ENCODE results near the gene HPCAL1.

HPCAL1 gene

DNA sequence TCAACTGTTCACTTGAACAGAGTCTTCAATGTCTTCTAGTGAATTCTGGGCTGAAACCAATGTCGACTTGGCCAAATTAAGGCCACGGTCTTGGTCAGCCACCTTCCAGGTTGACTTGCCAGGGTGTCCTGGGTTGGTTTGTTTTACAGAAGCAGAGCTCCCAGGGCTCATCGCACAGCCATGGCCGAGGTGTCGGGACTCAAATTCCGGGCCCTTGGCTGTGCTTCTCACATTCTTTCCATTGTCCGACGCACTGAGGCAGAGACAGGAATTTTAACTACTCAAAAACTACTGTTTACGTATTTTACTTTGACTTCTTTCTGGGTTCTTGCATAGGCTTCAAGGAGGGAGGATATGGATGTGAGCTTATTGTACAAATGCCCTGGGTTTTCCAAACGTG is 51.7 kb downstream of the HPCAL1 start:
- DNase-seq (ENCODE audit: low read depth, low spot score), result no peak

DNA sequence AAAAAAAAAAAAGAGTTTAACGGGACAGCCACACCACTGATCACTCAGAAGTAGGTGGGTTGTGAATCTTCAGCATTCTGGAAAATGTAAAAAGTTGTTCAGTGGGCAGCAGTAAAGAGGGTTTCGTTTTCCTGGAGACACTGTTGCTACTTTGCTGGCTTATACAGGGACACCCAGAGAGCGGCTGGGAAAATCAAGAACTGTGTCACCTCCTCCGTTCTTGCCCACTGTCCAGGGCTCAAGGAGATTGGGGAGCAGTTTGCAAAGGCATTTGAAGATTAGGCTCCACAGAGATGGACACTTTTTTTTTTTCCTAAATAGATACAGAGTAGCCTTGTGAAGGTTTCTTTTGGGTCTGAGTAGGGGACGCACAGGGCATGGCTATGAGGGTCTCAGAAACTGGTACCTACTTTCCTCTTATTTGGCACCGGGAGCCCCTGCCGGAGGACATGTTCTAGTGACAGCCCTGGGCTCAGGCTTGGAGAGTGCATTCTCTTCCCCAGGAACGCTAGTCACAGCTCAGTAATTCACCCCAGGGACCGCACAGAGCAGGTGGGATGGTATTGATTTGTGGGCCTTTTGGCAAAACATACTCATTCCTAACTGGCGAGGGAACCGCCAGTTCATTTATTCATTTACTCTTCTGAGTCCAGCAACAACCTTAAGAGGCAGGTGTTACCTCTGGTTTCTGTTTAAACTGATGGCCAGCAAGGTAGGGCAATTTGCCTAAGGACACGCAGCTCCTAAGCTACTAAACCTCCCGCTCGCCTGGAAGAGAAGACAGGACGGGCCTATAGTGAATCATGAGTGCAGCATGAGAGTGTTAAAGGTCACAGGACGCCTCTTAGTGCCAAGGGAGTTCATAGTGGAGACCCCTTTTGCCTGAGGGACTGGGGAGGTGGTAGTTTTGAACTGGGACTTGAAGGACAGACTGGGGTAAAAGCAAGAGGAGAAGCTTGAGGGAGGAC is 53.1 kb downstream of the HPCAL1 start:
- DNase-seq (ENCODE audit: low read depth, low spot score), result no peak

DNA sequence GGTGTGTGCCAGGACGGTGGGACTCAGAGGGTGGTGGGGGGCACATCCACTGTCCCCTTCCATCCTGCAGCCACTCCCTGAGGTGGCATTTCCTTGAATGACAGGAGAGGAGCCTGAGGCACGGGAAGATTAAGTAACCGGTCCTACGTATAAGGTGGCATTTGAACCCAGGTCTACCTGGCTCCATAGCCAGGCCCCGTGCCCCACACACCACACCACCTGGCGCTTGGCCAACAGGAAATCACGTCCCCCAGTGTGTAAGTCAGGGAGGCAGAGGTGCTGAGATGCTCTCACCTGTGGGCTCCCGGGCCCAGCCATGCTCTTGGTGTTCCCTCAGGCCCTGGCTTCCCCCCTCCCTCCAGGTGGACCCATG is 53.7 kb downstream of the HPCAL1 start:
- no peak for DNase-seq (ENCODE audit: low read depth, low spot score)

DNA sequence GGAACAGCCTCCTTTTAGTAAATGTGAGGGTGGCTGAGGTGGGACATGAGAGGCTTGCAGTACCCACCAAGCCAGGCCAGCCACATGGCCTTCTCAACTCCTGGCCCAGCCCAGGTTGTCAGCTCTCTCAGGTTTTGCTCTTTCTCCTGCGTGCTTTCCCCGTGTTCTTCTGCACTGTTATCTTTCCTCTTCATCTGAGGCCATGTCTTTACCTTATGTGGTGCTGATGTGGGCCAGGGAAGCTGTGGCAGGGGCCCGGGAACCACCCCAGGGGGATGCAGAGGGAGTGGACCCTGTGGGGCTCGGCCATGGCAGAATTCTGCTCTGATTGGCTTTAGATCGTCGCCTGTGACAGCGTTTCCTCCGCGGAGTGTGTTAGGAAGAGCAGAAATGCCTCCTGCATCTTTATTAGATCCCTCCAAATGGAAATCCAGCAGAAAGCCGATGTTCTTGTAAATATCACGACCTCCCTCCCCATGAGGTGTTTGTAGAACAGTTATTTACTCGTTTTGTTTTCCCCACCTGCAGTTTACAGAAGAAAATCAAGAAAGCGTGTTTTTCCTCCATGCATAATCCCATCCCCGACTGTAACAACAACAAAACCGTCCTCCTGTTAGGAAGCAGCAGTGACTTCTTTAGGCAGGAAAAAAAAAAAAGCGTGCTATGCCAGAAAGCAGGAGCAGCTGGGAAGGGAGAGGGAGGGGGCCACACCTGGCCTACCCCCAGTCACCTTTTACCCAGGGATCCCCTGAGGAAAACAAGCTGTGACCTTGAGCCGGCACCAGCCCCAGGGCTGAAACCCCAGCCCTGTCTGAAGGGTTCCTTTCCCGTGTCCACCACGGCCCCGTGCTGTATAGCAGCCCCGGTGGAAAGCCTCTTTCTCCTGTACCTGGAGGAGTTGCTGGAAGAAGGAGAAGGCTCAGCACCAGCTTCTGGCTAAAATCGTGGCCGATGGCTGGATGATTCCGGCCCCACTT is 54.8 kb downstream of the HPCAL1 start:
- no peak for DNase-seq (ENCODE audit: low read depth, low spot score)

DNA sequence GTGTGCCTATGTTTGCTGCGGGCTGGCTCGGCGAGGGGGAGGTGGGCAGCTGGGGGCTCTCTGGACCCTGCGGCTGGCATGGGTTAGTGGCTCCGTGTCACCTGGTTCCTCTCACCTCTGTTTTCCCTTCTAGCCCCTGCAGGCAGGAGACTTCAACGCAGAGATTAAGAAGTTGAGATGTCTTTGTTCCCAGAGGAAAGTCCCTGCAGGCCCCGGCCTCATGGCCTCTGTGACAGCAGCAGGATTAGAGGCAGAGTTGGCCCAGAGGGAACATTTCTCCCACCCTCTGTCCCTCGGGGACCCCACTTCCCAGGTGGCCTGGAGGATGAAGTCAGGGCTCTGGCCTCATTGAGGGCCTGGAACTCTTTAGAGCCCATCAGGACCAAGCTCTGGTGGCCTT is 56.5 kb downstream of the HPCAL1 start:
- DNase-seq (ENCODE audit: low read depth, low spot score), result no peak

DNA sequence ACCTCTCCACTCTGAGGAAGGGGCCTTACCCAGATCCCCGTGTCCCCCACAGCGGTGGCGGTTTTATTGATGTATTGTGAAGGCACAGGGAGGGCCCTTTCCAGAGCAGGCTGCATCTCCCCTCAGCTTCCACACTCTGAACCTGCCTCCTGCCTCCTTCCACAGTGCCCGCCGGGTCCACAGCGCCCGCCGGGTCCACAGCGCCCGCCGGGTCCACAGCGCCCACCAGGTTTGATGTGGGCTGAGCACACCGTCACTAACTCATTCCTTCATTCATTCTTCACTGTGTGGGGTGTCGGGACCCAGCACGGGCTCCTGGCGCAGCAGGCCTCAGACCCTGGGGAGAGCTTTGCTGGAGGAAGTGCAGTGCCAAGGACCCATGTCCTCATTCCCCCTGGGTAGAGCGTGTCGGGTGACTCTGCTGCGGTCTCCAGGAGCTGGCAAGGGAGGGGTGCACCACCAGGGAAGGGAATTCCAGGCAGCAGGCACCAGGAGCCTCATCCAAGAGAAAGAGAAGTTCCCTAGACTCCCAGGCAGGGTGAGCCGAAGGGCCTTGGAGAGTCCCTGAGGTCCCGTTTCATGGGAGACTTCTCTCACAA is 57.1 kb downstream of the HPCAL1 start:
- no peak for DNase-seq (ENCODE audit: low read depth, low spot score)

DNA sequence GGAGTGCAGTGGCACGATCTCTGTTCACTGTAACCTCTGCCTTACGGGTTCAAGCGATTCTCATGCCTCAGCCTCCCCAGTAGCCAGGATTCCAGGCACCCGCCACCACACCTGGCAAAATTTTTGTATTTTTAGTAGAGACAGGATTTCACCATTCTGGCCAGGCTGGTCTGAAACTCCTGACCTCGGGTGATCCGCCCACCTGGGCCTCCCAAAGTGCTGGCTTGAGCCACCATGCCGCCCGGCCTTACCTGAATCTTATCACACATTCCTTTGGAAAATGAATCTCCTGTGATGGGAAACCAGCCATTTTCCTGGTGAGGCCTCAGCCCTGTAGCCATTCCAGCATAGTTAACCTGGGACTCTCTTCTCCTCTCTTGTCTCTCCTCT is 57.8 kb downstream of the HPCAL1 start:
- no peak for DNase-seq (ENCODE audit: low read depth, low spot score)

DNA sequence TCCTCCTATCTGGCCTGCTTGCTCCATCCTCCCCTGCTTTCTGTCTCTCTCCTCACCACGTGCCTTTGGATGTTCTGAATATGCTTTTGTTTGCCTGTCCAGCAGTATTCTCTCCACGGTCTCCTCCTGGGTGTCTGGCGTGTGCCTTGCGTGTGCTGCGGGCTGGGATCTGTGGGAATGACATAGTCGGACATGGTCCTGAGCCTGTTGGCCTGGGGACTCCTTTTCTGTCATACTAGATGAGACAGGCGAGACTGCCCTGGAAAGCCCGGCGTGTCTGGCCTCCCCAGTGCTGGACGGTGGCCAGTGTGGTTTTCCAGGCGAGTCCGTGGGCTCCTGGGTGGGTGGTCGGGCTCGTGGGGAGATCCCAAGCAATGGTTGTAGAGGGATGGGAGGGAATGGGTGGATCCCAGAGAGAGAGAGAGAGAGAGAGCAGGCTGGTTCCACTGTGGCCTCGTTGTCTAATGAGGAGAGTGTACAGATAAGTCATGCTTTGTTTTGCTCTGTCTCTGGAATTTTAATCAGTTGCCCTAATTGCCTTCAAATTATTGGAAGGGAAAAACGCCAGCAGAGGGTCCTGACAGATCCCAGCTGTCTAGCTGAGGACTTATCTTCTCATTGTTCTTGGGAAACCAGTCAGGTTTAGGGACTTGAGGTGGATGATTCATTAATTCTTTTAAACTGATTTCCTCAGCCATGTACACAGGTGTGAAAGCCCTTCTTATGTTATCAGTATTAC is 58.3 kb downstream of the HPCAL1 start:
- DNase-seq (ENCODE audit: low read depth, low spot score), result no peak

DNA sequence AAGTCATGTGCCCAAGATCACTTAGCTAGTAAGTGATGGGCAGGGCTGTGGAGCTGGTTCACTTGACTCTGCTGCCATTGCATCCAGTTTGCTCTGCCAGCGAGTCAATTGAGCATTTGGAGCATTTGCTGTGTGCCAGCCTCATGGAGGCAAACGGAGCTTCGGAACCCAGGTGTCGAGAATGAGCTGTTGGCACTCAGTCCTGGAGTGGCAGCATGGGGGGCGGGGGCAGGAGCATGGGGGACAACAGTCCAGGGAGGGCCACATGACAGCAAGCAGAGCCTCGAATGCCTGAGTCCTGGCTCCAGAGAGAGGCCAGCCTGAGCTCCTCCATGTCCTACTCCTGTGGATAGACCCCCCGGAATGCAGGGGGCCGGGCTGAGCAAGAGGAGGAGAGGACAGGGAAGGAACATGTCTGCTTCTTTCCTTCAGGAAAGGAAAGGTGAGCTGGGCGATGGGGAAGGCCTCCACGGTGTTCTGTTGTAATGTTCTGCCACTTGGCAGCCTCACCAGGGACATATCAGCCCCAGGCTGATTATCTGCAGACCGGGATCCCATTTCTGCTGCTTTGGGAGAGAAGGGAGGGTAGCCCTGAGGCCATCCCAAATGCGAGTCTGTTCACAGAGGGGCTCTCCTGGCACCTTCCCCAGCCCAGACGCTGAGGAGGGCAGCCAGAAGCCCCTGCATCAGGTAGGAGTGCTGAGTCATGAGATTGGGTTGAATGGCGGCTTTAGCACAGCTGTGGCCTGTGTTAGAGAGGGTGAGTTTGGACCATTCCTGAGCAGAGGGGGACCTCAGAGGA is 59.6 kb downstream of the HPCAL1 start:
- no peak for DNase-seq (ENCODE audit: low read depth, low spot score)

DNA sequence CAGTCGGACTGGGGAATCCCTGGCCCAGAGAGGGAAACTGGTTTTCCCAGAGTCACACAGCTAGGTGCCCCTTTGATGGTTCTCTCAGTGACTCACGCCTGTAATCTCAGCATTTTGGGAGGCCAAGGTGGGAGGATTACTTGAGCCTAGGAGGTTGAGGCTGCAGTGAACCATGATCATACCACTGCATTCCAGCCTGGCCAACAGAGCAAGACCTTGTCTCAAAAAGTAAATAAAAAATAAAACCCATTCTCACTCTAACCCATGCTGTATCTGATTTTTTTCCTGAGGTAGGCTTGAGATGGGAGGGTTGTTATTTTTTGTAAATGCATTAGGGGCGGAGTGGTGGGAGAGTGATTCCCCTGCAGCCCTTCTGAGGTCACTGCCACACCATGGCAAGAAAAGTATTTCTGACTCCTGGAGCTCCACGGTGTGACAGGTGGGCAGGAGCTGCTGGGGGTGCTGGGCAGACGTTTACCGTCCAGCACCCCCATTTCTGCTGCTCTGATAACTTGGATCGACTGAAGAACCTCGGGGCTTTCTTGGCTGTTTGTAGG is 60.3 kb downstream of the HPCAL1 start:
- DNase-seq (ENCODE audit: low read depth, low spot score), result no peak

DNA sequence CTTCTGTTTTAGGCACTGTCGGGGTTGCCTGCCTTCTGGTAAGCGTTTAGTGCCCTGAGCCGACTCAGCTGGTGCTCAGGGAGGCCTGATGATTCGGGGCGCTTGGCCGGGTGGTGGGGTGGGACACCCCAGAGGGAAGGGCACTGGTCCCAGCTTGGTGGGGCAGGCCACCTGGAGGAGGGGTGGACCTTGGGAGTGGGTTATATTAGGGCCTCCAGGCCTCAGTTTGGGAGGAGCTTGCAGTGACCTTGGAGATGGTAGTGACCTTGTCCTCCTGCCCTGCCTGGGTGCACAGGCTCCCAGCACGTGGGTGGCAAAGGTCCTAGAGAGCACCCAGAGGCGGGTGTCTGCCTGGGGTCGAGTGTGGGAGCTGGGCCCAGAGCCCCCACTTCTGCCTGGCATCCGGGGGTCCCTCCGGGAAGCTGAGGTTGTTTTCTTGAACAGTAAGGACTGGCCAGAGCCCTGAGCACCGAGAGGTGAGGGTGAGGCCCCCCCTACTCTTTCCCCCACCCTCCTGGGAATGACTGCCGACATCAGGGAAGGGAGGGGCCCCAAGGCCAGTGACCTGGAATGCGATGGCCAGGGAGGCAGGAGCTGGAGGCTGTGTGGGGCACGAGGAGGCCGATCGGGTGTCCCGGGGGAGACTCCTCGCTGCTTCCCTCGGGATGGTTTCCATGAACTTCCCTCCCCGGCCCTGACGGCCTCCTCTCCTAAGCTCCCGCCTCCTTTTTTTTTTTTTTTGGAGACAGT is 61.3 kb downstream of the HPCAL1 start:
- DNase-seq (ENCODE audit: low read depth, low spot score), result no peak

DNA sequence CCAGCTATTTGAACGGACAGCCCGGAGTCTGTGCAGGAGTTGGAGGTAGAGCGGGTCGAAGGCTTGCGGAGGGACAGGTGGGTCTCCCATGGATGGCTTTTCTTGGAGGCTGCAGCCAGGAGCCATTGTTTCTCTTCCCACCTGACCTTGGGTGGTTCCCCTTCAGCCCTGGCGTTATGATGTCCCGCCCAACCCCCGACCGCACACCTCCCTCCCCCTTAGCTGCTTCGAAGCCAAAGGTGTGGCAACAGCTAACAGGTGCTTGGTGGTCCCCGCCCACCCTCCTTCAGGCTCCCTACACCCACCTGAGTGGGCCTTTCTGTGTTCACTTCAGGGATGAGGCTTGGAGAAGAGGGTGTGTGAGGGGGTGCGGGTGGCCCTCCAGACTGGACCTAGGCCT is 62.7 kb downstream of the HPCAL1 start:
- DNase-seq (ENCODE audit: low read depth, low spot score), result no peak

DNA sequence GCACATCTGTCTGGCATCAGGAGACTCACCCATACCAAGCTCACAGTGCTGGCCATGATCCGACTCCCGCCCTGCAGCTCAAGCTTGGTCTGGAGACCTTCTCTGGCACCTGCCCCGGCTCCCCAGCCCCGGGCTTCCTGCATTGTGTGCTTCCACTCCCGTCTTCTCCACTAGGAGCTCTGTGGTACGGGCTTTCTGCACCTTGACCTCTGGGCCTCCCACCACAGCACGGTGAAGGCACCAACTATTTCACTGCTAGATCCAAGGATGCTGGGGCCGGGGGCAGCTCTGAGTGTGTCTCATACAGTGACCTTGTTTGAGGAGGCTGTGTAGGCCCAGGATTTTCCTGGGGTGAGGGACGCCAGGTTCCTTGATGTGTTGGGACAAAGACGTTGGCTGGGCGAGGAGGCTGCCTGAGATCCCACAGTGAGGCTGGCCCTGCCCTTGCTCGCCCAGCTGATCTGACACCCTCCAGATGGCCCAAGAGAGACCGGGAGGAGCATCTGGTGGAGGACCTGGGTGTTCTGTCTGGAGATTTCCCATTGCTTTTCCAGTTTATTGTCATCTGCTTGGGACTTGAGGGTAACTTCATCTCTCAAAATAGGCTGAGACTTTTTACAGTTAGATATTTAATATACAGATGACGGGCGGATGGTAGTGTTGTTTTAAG is 64.0 kb downstream of the HPCAL1 start:
- DNase-seq (ENCODE audit: low read depth, low spot score), result no peak

DNA sequence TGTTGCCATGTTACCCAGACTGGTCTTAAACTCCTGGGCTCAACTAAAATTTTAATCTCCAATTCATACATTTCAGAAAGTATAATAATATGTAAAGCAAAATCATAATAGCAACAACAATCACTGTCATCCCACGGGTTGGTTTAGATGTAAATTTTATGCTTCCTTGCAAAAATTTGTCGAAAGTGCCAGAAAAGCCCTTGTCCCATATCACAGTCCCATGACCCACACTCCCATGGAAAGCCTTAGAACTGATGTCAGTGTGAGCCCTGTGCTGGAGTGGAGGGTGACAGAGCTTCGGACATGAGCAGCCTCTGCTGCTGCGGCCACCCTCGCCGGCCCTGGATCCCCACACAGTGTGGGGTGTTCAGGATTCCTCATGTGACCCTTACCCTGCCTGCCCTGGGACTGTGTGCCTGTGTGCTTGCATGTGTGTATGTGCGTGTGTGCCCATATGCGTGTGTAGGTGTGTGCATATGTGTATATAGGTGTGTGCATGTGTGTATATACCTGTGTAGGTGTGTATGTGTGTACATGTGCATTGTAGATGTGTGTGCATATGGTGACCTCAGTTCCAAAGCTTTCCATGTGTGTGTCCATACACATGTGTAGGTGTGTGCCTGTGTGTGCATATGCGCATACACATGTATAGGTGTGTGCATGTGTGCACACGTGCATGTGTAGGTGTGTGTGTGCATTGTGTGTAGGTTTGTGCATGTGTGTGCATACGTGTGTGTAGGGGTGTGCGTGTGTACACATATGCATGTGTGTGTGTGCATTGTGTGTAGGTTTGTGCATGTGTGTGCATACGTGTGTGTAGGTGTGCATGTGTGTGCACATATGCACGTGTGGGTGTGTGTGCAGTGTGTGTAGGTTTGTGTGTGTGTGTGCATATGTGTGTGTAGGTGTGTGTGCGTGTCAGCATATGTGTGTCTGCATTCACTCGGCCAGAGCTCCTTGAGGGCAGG is 65.1 kb downstream of the HPCAL1 start:
- no peak for DNase-seq (ENCODE audit: low read depth, low spot score)

DNA sequence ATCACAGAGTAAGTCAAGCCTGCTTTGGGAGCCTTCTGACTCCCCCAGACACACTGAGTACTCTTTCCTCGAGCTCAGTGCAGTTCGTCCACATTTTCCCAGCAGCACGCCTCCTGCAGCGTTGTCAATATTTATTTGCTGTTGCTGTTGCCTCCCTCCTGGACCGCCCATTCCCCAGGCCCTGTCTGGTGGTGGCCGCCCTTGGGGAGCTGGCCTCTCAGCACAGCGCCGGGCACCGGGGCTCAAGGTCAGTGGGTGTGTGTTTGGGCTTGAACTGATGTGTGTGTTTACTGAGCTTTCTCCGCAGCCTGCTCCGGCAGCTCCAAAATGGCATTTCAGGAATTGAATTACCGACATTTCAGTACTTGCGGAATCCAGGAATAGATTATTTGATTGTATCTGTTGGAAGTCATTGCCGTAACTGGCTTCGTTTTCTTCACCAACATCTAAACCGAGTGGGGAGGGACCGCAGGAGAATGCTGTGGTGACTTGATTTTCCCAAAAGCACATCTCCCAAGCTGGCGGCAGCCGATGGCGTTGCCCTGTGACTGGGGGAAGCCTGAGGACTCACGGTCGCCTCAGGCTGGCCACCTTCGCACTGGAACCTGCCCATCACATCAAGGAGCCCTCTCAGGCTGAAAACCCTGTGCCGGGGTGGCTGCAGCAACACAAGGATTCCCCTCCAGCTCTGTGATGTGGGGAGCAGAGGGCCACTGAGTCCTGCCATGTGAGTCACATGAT is 66.0 kb downstream of the HPCAL1 start:
- no peak for DNase-seq (ENCODE audit: low read depth, low spot score)

DNA sequence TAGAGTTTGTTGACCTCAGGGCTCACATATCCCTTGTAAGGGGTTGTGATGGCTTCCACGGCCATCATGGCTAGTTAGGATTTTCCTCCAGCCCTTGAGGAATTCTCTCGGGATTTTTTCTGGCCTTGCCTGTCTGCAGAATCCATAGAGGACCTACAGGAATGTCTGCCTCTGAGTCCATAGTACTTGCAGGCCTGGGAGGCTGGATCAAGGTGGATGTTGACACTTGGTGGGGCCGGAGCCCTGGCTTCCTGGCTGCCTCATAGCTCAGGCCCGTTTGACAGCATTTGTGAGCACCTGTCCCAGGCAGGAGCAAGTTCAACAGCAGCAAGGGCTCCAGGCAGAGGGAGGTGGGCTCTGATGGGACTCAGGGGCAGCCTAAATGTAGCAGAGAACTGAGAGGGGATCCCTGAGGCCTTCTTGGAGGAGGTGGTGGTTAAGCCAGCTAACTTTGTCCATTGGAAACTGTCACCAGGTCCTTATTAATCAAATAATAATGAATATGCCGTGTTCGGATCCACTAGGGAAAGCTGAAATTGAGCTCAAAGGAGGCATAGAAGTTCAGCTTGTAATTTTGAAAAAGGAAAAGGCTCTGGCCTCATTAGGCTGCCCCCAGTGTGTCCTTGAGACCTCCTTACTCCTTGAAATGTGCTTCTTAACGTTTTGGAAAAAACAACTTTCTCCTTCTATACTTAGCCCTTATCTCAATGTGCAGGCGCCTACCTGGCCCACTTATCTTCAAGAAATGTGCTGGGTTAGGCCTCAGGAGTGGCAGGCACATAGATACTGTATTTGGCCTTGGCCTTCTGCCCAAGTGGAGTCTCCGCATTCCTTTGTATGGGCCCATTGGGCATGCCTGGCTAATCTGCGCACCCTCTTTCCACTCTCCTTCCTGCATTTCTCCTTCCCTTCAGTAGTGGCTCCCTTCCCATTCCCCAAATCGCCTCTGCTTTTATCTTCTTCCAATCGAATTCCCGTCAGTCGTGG is 66.9 kb downstream of the HPCAL1 start:
- DNase-seq (ENCODE audit: low read depth, low spot score), result no peak
